OCI-LY1 (cell line): ENCODE results near the gene ADGRG3.

Experiments
- H2AFZ ChIP-seq: fragments of 200-600 bp; sonication (generic), shearing (Covaris generic); 2 replicates; pipeline ENCODE4 v1.6.0; 2014; ENCODE audit warnings: antibody characterized with exemption, mild to moderate bottlenecking, low read length
- H3F3A ChIP-seq: fragments of 200-600 bp; sonication (generic), shearing (Covaris generic); 2 replicates; pipeline ENCODE4 v1.6.0; 2014; ENCODE audit warnings: mild to moderate bottlenecking, antibody characterized with exemption, low read length, moderate library complexity; ENCODE audit not compliant: insufficient read depth
- H3K27ac ChIP-seq: fragments of 200-600 bp; sonication (generic); 2 replicates; pipeline ENCODE4 v1.5.1; 2014; ENCODE audit warnings: low read length, mixed run types, mild to moderate bottlenecking, low read depth; ENCODE audit not compliant: poor library complexity, severe bottlenecking
- H3K27me3 ChIP-seq: fragments of 200-600 bp; sonication (generic); 2 replicates; pipeline ENCODE4 v1.6.0; 2014; ENCODE audit warnings: antibody characterized with exemption, mild to moderate bottlenecking, low read length, moderate library complexity; ENCODE audit not compliant: insufficient read depth
- H3K36me3 ChIP-seq: fragments of 200-600 bp; sonication (generic); 2 replicates; pipeline ENCODE4 v1.6.1; 2014; ENCODE audit warnings: mild to moderate bottlenecking, antibody characterized with exemption, low read length, moderate library complexity, mixed read lengths; ENCODE audit not compliant: insufficient read depth
- H3K4me1 ChIP-seq: fragments of 200-600 bp; sonication (generic); 2 replicates; pipeline ENCODE4 v1.5.1; 2014; ENCODE audit warnings: mild to moderate bottlenecking, low read length, moderate library complexity; ENCODE audit not compliant: insufficient read depth, severe bottlenecking
- H3K4me2 ChIP-seq: fragments of 200-600 bp; sonication (generic), shearing (Covaris generic); 2 replicates; pipeline ENCODE4 v1.6.1; 2014; ENCODE audit warnings: low read length
- H3K4me3 ChIP-seq: fragments of 200-600 bp; sonication (generic); 2 replicates; pipeline ENCODE4 v1.5.1; 2014; ENCODE audit warnings: low read length, low read depth, mild to moderate bottlenecking, mixed read lengths; ENCODE audit not compliant: poor library complexity, severe bottlenecking
- H3K79me2 ChIP-seq: fragments of 200-600 bp; shearing (Covaris generic); 2 replicates; pipeline ENCODE4 v1.6.1; 2016; ENCODE audit warnings: mixed run types, low read length, mixed read lengths; ENCODE audit not compliant: insufficient read depth
- H3K9ac ChIP-seq: fragments of 200-600 bp; sonication (generic), shearing (Covaris generic); 2 replicates; pipeline ENCODE4 v1.6.1; 2014; ENCODE audit warnings: mild to moderate bottlenecking, low read length, mixed read lengths
- H3K9me2 ChIP-seq: fragments of 200-600 bp; sonication (generic), shearing (Covaris generic); 2 replicates; pipeline ENCODE4 v1.6.1; 2014; ENCODE audit warnings: low read depth, mild to moderate bottlenecking, low read length, mixed read lengths
- H3K9me3 ChIP-seq: fragments of 200-600 bp; shearing (Covaris generic); 2 replicates; pipeline ENCODE4 v1.6.1; 2014; ENCODE audit warnings: low read length, mixed read lengths
- H4K20me1 ChIP-seq: fragments of 200-600 bp; sonication (generic), shearing (Covaris generic); 2 replicates; pipeline ENCODE4 v1.6.0; 2016; ENCODE audit warnings: mild to moderate bottlenecking, low read length; ENCODE audit not compliant: insufficient read depth
- EZH2 ChIP-seq: fragments of 200-600 bp; sonication (generic), shearing (Covaris generic); IDR thresholded peaks from 2 replicates; pipeline ENCODE4 v1.8.0; 2017; ENCODE audit warnings: borderline replicate concordance, mixed run types, mild to moderate bottlenecking, antibody characterized with exemption, low read length, moderate library complexity, mixed read lengths
- TF ChIP-seq, protein P1 (sequence below): fragments of 200-600 bp; sonication (generic), shearing (Covaris generic); IDR thresholded peaks from 2 replicates; pipeline ENCODE4 v1.5.1; 2017; ENCODE audit warnings: mild to moderate bottlenecking, antibody characterized with exemption, low read length, moderate library complexity, mixed read lengths

ADGRG3 gene

DNA sequence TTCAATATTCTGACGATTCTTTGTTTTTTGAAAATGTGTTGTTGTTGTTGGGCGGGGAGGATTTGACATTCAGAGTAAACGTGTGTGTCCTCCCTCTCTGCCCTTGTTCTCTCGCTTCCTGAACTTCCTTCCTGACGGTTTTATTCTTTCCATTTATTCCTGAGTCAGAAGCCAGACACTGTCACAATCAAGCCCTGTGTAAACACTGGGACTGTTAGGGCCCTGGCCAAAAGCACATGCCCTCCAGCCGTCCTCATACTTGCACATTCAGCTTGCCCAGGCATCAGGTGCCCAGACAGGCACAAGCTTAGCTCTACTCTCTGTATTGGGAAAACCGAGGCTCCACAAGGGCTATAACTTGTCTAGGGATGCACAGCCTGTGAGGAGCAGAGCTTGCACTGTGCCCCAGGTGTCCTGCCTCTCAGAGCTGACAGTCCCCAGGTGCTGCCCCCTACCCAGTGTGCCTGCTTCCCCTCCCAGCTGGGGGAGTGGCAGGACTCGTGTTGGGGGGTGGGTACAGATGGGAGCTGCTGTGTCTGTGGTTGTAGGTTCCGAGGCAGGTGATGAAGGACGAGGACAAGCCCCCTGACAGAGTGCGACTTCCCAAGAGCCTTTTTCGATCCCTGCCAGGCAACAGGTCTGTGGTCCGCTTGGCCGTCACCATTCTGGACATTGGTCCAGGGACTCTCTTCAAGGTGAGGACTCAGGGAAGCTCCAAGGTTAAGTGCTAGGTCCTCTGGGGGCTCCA lies 9.7 kb downstream of the ADGRG3 start:
- Histone ChIP-seq H3K9me3 (no peaks in the 10 kb centered on the region), H3K9ac (no peak overlapping the region), H3K4me1 (no peaks in the 10 kb centered on the region), H3K9me2 (no peaks in the 10 kb centered on the region), H3K4me3 (no peak overlapping the region), H3K79me2 (no peaks in the 10 kb centered on the region), H3K27ac (no peak overlapping the region), H3K27me3 (no peaks in the 10 kb centered on the region), H3K36me3 (no peaks in the 10 kb centered on the region), H2AFZ (no peak overlapping the region), H3F3A (no peaks in the 10 kb centered on the region), H3K4me2 (no peak overlapping the region), H4K20me1 (no peaks in the 10 kb centered on the region)
- TF ChIP-seq, protein P1, sequence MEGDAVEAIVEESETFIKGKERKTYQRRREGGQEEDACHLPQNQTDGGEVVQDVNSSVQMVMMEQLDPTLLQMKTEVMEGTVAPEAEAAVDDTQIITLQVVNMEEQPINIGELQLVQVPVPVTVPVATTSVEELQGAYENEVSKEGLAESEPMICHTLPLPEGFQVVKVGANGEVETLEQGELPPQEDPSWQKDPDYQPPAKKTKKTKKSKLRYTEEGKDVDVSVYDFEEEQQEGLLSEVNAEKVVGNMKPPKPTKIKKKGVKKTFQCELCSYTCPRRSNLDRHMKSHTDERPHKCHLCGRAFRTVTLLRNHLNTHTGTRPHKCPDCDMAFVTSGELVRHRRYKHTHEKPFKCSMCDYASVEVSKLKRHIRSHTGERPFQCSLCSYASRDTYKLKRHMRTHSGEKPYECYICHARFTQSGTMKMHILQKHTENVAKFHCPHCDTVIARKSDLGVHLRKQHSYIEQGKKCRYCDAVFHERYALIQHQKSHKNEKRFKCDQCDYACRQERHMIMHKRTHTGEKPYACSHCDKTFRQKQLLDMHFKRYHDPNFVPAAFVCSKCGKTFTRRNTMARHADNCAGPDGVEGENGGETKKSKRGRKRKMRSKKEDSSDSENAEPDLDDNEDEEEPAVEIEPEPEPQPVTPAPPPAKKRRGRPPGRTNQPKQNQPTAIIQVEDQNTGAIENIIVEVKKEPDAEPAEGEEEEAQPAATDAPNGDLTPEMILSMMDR: no peak
- no peak for TF ChIP-seq EZH2

DNA sequence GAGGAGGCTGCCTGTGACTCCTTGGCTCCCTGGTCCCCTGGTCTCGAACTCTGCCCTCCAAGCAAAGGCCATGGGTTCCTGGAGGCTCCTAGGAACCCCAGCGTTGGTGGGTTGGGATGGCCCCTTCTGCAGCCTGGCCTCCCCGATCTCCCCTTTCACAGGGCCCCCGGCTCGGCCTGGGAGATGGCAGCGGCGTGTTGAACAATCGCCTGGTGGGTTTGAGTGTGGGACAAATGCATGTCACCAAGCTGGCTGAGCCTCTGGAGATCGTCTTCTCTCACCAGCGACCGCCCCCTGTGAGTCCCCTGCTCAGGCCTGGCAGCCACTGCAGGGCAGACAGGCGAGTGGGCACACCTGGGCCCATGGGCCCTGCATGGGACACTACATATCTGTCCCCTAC lies 10.9 kb downstream of the ADGRG3 start:
- Histone ChIP-seq H3K36me3 (no peaks in the 10 kb centered on the region), H3K79me2 (no peaks in the 10 kb centered on the region), H2AFZ (no peak overlapping the region), H3K4me2 (no peak overlapping the region), H3F3A (no peaks in the 10 kb centered on the region), H3K4me3 (no peak overlapping the region), H3K27ac (no peak overlapping the region), H3K9me3 (no peaks in the 10 kb centered on the region), H3K4me1 (no peaks in the 10 kb centered on the region), H3K27me3 (no peaks in the 10 kb centered on the region), H3K9me2 (no peaks in the 10 kb centered on the region), H3K9ac (no peak overlapping the region), H4K20me1 (no peaks in the 10 kb centered on the region)
- no peak for TF ChIP-seq EZH2
- TF ChIP-seq, protein P1: no peak

- H3K4me3 ChIP-seq: no peak overlapping the region
- H3K9me3 ChIP-seq: no peaks in the 10 kb centered on the region
- H3K27ac ChIP-seq: no peak overlapping the region
- H3K4me2 ChIP-seq: no peak overlapping the region
- no peaks in the 10 kb centered on the region for H3K36me3 ChIP-seq
- H2AFZ ChIP-seq: no peak overlapping the region
- H3F3A ChIP-seq: no peaks in the 10 kb centered on the region
- H3K9me2 ChIP-seq: no peaks in the 10 kb centered on the region
- no peaks in the 10 kb centered on the region for H3K79me2 ChIP-seq
- H3K9ac ChIP-seq: no peak overlapping the region
- TF ChIP-seq, protein P1: no peak
- no peak for TF ChIP-seq EZH2
- peaks cover 5% of the 10 kb centered on the region; the same call in 1 of the 2 replicates for H3K27me3 ChIP-seq
- H4K20me1 ChIP-seq: no peaks in the 10 kb centered on the region
- H3K4me1 ChIP-seq: no peaks in the 10 kb centered on the region
Measured at GRCh38 chr16:57679767-57680482, 11.8 kb downstream of the ADGRG3 start.
